Activated CD8-positive, alpha-beta memory T cell treated with anti-CD3 and anti-CD28 coated beads, Interleukin-2, amount 50 U/mL, for 1 hour (primary cell): ENCODE measurements around the gene TSSK6.
"Not testable (repeated sequence)": the region's sequence is repeated elsewhere in the genome, so short reads cannot be mapped to it uniquely, and the experiment has no call there.

Experiments used
- DNase-seq: peaks from one replicate; pipeline ENCODE4 v3.0.0-alpha.2; 2020; ENCODE audit errors: extremely low read depth

Gene TSSK6

DNA sequence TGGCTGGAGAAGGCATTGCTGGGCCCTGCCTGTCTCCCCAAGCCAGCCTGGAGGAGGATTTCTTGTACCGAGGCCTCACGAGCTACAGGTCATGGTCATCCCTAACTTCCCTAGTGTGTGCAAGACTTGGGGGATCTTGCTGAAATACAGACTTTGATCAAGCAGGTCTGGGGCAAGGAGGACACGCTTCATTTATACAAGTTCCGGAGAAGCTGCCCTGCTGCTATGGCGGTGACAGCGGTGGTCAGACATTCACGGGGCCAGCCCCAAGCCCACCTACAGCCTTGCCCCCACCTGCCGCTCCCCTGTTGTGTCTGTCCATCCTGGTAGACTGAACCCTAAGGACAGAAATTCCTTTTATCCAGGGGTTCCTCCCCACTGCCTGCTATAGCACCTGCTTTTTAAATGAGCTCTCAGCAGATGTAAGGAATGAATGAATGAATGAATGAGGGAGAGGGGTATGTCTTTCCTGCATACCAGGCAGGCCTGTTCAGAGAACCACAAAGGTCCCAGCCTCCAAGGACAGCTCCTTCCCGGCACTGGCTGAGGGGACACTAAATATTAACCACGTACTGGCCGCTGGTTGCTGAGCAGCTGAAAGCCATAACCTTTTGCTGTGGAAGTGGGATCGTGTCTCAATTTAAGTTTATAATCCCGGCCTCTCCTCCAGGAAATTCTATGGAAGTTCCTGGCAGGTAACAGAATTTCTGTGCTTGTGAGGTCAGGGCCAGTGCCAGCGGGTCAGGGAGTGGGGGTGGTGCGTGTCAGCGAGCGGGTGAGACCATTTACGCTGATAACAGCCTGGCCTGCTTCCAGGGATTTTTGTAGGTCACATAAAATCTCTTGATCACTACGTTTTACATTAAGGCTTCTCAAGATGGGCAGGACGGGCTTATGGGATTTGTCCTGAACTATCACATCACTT lies 27.1 kb downstream of the TSSK6 start:
- DNase-seq, result no peak

DNA sequence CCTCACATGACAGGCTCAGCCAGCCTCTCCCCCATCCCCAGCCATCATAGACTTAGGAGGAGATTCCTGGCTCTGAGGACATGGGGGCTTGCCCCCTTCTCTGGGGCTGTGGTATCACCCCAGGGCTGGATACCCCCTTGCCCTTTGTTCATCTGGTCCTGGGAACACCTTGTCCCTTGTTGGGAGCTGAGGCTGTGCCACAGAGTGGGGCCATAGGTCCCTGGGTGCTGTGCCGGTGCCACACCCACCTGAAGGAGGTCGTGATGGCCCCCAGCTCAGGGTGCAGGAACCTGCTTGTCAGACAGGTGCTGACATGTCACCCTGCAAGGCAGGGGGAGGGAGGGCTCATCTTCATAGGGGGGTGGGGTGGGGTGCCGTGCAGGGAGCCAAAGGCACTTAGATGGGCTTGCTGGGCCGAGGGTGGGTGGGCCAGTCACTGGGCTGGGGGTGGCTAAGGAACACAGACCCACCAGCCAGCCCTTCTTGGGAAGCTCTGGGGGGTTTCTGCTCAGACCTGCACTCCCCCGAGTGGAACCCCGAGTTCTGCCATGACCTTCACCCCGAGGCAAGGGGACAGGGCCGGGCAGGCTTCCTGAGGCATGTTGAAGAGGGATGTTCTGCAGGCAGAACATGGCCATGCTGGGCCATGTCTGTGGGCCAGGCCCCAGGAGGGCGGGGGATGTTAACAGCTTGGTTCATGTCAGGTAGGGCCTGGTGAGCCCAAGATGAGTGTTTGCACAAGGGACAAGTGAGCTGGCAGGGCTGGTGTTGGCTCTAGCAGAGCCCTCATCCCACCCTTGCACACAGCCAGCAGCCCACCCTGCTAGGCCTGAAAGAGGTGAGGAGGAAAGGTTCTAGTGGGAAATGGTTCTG lies 28.0 kb downstream of the TSSK6 start:
- no peak for DNase-seq

- DNase-seq, result no peak
These were observed 28.8 kb downstream of the TSSK6 start for GRCh38 chr19:19486343-19487076.

DNA sequence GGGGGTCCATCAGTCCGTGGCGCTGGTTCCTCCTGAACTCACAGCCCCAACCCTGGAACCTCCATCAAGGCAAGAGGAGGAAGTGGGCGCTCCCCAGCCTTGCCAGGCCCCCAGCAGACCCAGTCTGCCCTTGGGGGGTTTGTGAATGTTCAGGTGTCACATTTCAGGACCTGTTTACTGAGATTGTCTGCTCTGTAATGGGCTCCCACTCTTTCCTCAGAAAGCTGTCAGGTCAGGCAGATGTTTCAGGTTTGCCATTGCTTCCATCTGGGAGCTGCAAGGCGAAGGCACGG lies 29.4 kb downstream of the TSSK6 start:
- no peak for DNase-seq

DNA sequence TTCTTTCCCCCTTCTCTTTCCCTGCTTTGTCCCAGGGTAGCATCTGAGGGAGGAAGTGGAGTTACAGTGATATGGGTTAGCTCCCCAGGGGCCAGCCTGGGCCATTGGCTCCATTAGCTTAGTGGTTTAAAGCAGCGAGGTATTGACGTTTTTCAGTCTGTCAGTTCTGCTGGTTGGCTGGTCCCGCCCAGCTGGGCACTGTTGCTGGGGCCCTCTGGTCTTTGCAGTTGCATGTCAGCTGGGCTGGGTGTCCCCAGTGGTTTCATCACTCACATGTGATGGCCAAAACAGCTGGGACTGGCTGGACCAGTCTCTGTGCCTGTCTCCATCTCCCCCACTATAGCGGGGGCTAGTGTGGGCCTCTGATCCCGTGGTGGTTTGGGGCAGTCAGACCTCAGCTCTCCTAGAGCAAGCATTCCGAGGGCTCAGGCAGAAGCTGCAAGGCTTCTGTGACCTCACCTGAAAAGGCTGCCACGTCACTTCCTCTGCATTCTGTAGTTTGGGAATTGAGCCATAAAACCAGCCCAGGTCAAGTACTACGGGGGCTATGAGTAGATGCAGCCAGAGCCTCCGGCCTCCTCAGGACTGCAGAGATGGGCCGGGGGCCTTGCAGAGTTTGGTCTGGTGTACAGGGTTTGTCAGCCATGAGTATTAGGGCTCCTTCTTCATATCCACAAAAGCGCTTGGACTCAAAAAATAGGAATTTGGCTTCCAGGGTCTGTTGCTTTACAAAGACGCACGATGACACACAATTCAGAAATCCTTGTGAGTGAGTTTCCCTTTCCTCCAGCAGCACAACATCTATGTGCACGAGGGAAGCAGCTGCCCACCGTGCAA lies 30.0 kb downstream of the TSSK6 start:
- DNase-seq, result no peak

DNA sequence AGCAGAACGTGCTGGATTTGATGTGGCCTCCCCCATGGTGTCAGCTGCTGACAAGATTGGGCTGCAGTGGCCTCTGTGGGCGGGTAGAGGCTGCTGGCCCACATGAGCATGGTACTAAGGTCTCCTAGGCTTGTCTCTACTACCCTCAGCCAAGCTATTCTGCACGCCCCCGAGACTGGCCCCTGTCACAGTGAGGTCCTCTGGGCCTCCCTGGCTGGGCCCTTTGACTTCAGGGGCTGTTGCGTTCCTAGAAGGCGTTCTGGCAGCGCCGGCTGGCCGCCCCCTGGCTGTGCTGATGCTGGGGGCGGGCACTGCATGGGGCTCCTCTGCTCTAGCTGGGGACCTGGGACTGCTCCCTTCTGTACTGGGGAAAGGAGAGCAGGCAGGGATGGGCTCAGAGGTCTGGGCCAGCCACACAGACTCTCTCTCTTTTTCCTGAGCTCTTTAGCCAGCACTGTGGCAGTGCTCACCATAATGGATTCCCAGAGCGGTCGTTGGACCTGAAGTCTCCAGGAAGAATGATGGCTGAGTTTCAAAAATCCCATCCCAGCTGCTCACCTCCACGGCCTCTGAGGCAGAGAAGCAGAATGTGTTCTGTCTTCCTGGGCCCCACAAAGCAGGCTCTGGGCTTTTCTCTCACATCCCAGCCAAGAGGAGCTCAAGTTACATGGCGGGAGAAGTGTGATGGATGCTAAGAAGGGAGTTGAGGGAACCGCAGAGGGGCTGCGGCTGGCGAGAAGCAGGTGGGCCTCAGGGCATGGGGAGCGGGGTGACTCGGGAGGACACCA lies 32.3 kb downstream of the TSSK6 start:
- no peak for DNase-seq

DNA sequence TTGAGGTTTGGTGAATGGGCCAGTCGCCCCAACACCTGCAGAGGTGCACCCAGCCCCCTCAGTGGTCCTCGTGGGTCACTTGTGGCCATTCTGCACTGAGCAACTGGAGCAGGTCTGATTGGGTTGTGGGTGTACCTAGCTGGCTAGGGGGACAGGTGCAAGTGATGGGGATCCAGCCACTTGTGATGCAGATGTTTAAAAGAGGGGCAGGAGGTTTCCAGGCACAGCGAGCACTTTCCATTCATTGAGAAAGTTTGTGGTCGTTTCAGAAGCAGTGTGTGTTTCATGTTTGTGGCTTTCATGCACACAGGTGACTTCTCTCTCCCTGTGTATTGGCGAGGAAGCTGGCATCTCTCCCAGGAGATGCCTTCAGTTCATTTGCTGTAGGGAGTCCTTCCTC lies 34.7 kb downstream of the TSSK6 start:
- no peak for DNase-seq

DNA sequence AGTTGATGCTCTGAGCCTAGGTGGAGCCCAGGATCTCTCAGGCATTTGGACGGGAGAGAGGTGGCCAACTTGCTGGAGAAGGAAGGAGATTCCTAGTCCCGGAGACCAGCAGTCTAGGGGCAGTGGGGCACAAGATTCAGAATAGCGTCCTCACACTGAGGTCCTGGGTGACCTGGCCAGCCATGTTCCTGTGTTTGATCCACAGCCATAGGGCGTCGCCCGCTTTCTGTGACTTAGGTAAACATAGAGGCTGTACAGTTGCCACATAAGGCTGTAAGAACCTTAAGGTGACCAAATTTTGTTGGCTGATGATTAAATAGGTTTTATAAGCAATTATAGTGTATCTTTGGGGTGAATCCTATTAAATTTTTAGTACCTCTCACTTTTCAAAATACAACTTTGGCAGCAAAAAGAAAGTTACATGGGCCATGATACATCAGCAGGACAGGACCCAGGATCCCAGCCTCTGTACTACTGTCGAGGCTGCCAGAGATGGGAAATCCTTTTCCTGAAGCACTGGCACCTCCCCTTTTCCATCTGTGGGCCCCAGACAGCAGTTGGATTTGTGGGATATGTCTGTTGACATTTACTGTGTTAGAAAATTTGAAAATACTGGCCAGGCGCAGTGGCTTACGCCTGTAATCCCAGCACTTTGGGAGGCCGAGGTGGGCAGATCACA lies 37.5 kb downstream of the TSSK6 start:
- DNase-seq, result no peak

GRCh38 chr19:19475849-19476828 lies 39.2 kb downstream of the TSSK6 start:
- DNase-seq, result no peak

DNA sequence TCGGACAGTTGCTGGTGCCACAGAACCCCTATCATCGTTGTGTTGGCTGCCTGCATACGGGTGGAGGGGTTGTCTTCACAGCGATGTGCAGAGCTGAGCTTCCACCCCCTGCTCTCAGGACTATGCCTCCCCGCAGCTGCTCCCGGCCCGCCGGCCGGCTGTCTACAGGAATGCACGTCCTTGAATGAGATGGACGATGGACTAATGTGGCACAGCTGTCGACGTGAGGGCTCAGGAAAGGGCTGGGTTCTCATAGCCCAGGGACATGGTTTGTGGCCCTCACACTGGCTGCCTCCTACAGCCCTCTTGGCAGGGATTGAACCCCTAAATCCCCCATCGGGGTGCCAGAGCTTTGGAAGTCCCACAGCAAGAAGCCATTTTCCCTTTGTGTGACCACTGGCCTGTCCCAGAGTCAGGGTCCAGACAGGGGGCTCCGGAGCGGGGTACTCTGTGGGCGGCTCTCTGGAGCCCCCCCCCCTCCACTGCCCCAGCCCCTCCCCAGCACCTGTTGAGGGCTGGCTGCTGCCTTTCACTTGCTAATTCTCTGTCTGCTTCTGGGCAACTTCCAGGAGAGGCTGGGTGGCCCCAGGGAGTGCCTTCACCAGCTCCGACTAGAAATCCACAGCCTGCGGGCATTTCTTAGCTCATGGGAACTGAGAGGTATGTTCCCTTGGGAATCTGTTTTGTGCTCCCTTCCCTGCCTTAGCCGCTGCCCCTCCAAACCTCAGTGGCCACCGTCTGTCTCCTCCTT lies 40.2 kb downstream of the TSSK6 start:
- DNase-seq, result no peak

DNA sequence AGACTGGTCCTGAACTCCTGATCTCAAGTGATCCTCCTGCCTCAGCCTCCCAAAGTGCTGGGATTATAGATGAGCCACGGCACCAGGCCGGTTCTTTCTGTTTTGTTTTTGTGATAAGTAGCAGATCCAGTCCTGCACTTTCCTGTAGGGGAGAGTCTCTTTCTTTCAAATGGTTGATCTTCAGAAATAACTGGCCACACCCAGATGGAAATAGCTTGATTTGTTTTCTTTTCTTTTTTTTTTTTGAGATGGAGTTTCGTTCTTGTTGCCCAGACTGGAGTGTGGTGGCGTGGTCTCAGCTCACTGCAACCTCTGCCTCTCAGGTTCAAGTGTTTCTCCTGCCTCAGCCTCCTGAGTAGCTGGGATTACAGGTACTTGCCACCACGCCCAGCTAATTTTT lies 43.2 kb downstream of the TSSK6 start:
- not testable (repeated sequence) for DNase-seq

DNA sequence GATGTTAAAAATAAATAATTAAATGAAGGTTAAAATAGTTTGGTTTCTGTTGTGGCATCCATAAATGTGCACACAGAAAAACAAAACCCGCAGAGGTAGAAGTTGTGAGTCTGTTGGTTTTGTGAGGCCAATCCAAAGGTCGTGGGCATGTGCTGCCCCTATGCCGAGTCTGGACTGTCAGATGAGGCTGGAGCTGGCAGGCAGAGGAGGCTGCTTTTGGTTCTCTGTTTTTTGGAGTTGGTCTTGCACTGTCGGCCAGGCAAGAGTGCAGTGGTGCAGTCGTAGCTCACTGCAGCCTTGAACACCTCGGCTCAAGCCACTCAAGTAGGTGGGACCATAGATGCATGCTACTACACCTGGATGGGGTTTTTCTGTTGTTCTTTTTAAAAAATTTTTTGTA lies 43.7 kb downstream of the TSSK6 start:
- no peak for DNase-seq

GRCh38 chr19:19470579-19470978 lies 44.8 kb downstream of the TSSK6 start:
- no peak for DNase-seq

GRCh38 chr19:19468424-19469050 lies 46.8 kb downstream of the TSSK6 start:
- DNase-seq, result no peak

- no peak for DNase-seq
These were observed 49.1 kb downstream of the TSSK6 start for GRCh38 chr19:19466201-19466600.

GRCh38 chr19:19465436-19466070 lies 49.8 kb downstream of the TSSK6 start:
- no peak for DNase-seq
